MG63 (cell line): ENCODE measurements around the gene LRRC7. TPM values are rescaled to one million over a fixed set of nuclear protein-coding genes. Genes with fewer than 3 reads are reported as not detected.
A peak's percentile ranks its signal among the peaks of the same experiment; 100 is the strongest.
"Not testable (repeated sequence)": the region's sequence is repeated elsewhere in the genome, so short reads cannot be mapped to it uniquely, and the experiment has no call there.

Experiments
- DNase-seq: peaks from one replicate; pipeline ENCODE4 v3.0.0-alpha.2; 2020
- H3K27me3 ChIP-seq: fragments of 250-450 bp; sonication (Bioruptor Pico); 2 replicates; pipeline ENCODE4 v1.5.1; 2020; ENCODE audit warnings: mild to moderate bottlenecking, moderate library complexity
- H3K36me3 ChIP-seq: fragments of 250-450 bp; sonication (Bioruptor Pico); 2 replicates; pipeline ENCODE4 v1.5.1; 2020; ENCODE audit warnings: mild to moderate bottlenecking, moderate library complexity
- H3K4me3 ChIP-seq: fragments of 250-450 bp; sonication (Bioruptor Pico); 2 replicates; pipeline ENCODE4 v1.5.1; 2020; ENCODE audit warnings: mild to moderate bottlenecking, moderate library complexity
- H3K9me3 ChIP-seq: fragments of 250-450 bp; sonication (Bioruptor Pico); 2 replicates; pipeline ENCODE4 v1.5.1; 2020; ENCODE audit warnings: mild to moderate bottlenecking, moderate library complexity
- total RNA-seq: library from RNA; depleted of rRNA; stranded (reverse); fragments of >200 nt; shearing (Covaris generic); gene quantifications from 2 replicates; pipeline ENCODE4 v1.2.3, GENCODE V29; 2014; ENCODE audit warnings: low replicate concordance

The LRRC7 gene
- total RNA-seq, 1 experiment from 2014 or later, result not detected

GRCh38 chr1:69858534-69858933 lies 290.8 kb downstream of the LRRC7 start:
- Histone ChIP-seq H3K27me3 (no peaks in the 10 kb centered on the region), H3K9me3 (no peaks in the 10 kb centered on the region), H3K4me3 (no peak overlapping the region), H3K36me3 (no peaks in the 10 kb centered on the region)
- no peak for DNase-seq

GRCh38 chr1:69861641-69862040 lies 293.9 kb downstream of the LRRC7 start:
- no peak for DNase-seq
- no peaks in the 10 kb centered on the region for H3K27me3 ChIP-seq
- no peaks in the 10 kb centered on the region for H3K36me3 ChIP-seq
- no peak overlapping the region for H3K4me3 ChIP-seq
- H3K9me3 ChIP-seq, result no peaks in the 10 kb centered on the region

GRCh38 chr1:69862906-69863305 lies 295.2 kb downstream of the LRRC7 start:
- DNase-seq, result no peak
- Histone ChIP-seq H3K4me3 (no peak overlapping the region), H3K27me3 (no peaks in the 10 kb centered on the region)

GRCh38 chr1:69863704-69864103 lies 296.0 kb downstream of the LRRC7 start:
- H3K36me3 ChIP-seq, result no peaks in the 10 kb centered on the region
- H3K9me3 ChIP-seq, result no peaks in the 10 kb centered on the region
- DNase-seq, result no peak
- H3K27me3 ChIP-seq, result no peaks in the 10 kb centered on the region
- H3K4me3 ChIP-seq, result no peak overlapping the region

More at GRCh38 chr1:69862906-69863305, 295.2 kb downstream of the LRRC7 start:
- Histone ChIP-seq H3K36me3 (no peaks in the 10 kb centered on the region), H3K9me3 (no peaks in the 10 kb centered on the region)

DNA sequence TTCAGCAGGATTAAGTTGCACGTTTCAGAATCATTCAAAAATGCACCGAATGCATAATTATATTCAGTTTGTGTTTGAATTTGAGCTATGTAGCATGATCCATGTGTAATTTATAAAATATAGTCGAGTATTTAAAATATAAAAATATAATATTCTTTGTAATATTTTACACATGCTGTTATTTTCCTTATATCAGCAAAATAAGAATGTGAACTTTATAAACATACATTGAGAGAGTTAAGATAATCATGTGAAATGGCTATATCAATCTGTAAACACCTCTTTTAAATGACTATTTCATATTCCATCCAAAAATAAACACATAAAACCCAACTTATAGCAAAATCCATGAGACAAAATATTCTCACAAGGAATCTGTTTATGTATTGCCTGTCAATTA lies 303.7 kb downstream of the LRRC7 start:
- H3K9me3 ChIP-seq, result no peaks in the 10 kb centered on the region
- H3K27me3 ChIP-seq, result no peaks in the 10 kb centered on the region; the same call in 1 of the 2 replicates
- H3K36me3 ChIP-seq, result no peaks in the 10 kb centered on the region
- no peak for DNase-seq
- no peak overlapping the region for H3K4me3 ChIP-seq

GRCh38 chr1:69878338-69878737 lies 310.6 kb downstream of the LRRC7 start:
- Histone ChIP-seq H3K4me3 (no peak overlapping the region), H3K36me3 (no peaks in the 10 kb centered on the region), H3K27me3 (no peaks in the 10 kb centered on the region; the same call in 1 of the 2 replicates), H3K9me3 (no peaks in the 10 kb centered on the region)
- no peak for DNase-seq

DNA sequence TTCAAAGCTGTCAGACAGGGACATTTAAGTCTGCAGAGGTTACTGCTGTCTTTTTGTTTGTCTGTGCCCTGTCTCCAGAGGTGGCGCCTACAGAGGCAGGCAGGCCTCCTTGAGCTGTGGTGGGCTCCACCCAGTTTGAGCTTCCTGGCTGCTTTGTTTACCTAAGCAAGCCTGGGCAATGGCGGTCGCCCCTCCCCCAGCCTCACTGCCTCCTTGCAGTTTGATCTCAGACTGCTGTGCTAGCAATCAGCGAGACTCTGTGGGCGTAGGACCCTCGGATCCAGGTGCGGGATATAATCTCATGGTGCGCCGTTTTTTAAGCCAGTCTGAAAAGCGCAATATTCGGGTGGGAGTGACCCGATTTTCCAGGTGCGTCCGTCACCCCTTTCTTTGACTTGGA lies 320.3 kb downstream of the LRRC7 start:
- H3K4me3 ChIP-seq, H3K27me3 ChIP-seq, H3K36me3 ChIP-seq, DNase-seq, H3K9me3 ChIP-seq: not testable (repeated sequence)

DNA sequence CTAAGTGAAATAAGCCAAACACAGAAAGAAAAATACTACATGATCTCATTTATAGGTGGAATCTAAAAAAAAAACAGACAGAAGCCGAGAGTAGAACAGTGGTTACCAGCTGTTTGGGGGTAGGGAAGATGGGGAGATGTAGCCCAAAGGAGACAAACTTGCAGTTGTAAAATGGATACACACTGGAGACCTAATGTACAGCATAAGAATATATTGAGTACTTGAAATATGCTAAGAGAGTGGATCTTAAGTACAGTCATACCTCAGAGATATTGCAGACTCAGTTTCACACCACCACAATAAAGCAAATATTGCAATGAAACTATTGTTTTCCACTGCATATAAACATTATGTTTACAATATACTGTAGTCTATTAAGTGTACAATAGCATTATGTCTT lies 320.9 kb downstream of the LRRC7 start:
- no peaks in the 10 kb centered on the region for H3K27me3 ChIP-seq

GRCh38 chr1:69898403-69898947 lies 330.8 kb downstream of the LRRC7 start:
- Histone ChIP-seq H3K4me3 (no peak overlapping the region), H3K36me3 (no peaks in the 10 kb centered on the region), H3K27me3 (no peaks in the 10 kb centered on the region), H3K9me3 (no peaks in the 10 kb centered on the region)
- no peak for DNase-seq

More for the DNA sequence above, 320.9 kb downstream of the LRRC7 start:
- no peak for DNase-seq
- Histone ChIP-seq H3K9me3 (no peaks in the 10 kb centered on the region), H3K4me3 (no peak overlapping the region), H3K36me3 (no peaks in the 10 kb centered on the region)

DNA sequence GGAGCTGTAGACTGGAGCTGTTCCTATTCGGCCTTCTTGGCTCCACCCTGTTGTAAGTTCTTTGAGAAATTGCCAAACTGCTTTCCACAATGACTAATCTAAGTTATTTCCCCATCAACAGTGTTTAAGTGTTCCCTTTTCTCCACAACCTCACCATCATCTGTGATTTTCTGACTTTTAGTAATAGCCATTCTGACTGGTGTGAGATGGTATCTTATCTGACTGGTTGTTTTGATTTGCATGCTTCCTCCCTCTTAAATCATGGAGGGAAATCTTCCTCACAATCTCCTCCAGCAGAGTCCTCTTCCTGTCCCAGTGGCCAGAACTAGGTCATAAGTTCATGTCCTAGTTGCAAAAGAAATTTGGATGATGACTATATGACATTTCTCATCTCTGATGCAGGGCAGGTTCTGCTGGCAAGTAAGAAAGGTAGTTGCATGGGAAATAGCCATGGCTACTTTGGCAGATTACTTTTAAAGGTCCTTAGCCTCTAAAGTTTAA lies 343.6 kb downstream of the LRRC7 start:
- H3K36me3 ChIP-seq, result no peaks in the 10 kb centered on the region
- DNase-seq, result no peak
- no peak overlapping the region for H3K4me3 ChIP-seq

DNA sequence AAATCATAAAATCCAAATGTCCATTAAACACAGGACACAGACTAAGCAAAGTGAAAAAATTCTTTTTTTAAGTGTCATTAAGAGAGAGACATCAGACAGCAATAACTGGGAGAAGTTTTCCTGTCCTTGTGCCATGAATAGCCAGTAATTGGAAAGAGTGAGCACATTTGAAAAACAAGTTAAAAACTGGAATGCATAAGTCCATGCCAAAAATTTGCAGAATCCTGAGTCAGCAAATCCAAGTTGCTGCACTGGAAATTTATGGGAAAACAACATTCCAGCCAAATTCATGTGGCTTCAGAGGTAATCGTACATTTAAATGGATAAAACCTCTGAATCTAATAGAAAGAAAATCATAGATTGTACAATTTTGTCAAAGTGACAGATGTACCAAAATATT lies 346.3 kb downstream of the LRRC7 start:
- Histone ChIP-seq H3K4me3 (no peak overlapping the region), H3K36me3 (no peaks in the 10 kb centered on the region), H3K9me3 (no peaks in the 10 kb centered on the region), H3K27me3 (no peaks in the 10 kb centered on the region)
- no peak for DNase-seq

More for the DNA sequence above, 343.6 kb downstream of the LRRC7 start:
- H3K27me3 ChIP-seq, result no peaks in the 10 kb centered on the region
- H3K9me3 ChIP-seq, result no peaks in the 10 kb centered on the region

GRCh38 chr1:69914976-69915765 lies 347.4 kb downstream of the LRRC7 start:
- Histone ChIP-seq H3K4me3 (0 out of 2 replicates have a peak overlapping the region, but pooled peaks have one; percentile 7), H3K9me3 (no peaks in the 10 kb centered on the region), H3K27me3 (no peaks in the 10 kb centered on the region), H3K36me3 (no peaks in the 10 kb centered on the region)
- DNase-seq, result no peak

DNA sequence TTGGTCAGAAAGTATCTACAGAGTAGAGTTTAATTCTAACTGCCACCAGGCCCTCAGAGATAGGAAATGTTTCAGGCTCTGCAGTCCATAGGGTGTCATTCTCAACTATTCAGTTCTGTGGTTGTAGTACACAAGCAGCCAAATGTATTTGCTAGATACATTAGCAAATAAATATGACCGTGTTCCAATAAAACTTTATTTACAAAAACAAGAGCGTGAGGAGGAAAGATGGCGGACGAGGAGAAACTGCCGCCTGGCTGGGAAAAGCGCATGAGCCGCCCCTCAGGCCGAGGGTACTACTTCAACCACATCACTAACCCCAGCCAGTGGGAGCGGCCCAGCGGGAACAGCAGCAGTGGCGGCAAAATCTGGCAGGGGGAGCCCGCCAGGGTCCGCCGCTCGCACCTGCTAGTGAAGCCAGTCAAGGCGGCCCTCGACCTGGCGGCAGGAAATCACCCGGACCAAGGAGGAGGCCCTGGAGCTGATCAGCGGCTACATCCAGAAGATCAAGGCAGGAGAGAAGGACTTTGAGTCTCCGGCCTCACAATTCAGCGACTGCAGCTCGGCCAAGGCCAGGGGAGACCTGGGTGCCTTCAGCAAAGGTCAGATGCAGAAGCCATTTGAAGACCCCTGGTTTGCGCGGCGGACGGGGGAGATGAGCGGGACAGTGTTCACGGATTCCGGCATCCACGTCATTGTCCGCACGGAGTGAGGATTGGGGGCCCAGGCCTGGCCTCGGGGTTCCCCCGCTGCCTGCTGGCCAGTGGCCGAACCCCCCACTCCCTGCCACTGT lies 351.6 kb downstream of the LRRC7 start:
- Histone ChIP-seq H3K4me3 (no peak overlapping the region), H3K27me3 (no peaks in the 10 kb centered on the region), H3K9me3 (no peaks in the 10 kb centered on the region), H3K36me3 (no peaks in the 10 kb centered on the region)
- no peak for DNase-seq

- H3K4me3 ChIP-seq, result no peak overlapping the region
- DNase-seq, result no peak
- H3K9me3 ChIP-seq, result no peaks in the 10 kb centered on the region
- no peaks in the 10 kb centered on the region for H3K27me3 ChIP-seq
- no peaks in the 10 kb centered on the region for H3K36me3 ChIP-seq
Measured at GRCh38 chr1:69919922-69920273, 352.2 kb downstream of the LRRC7 start.

DNA sequence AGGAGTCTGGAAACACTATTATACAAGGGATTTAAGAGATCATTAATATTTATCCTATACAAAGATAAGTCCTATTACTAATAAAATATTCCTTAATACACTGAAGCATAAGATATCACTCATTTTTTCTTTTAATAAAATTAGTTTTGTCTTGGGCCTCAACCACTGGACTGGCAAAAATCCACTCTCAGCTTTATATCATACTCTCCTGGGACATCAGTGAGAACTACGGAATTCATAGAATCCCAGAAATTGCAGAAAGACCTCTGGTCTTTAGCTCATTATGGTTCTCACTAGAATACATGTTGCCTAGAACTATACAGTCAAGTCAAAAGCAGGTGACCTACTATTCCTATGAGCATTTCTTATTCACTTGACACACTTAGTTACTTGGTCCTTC lies 352.7 kb downstream of the LRRC7 start:
- Histone ChIP-seq H3K36me3 (no peaks in the 10 kb centered on the region), H3K27me3 (no peaks in the 10 kb centered on the region), H3K4me3 (no peak overlapping the region), H3K9me3 (no peaks in the 10 kb centered on the region)
- no peak for DNase-seq

GRCh38 chr1:69921486-69921885 lies 353.8 kb downstream of the LRRC7 start:
- Histone ChIP-seq H3K4me3 (no peak overlapping the region), H3K9me3 (no peaks in the 10 kb centered on the region), H3K36me3 (no peaks in the 10 kb centered on the region), H3K27me3 (no peaks in the 10 kb centered on the region)
- no peak for DNase-seq

GRCh38 chr1:69928234-69928633 lies 360.5 kb downstream of the LRRC7 start:
- not testable (repeated sequence) for H3K27me3 ChIP-seq, H3K4me3 ChIP-seq, H3K36me3 ChIP-seq, H3K9me3 ChIP-seq, DNase-seq
